PFSK-1 (cell line): ENCODE results near the gene MAPK8IP3.

Experiments used
- REST ChIP-seq, 2 experiments: IDR thresholded peaks; 2 replicates each; pipeline versions ENCODE4 v1.6.1 to v1.8.0; 2011 to 2012; ENCODE audit warnings: low read depth in 2 of 2, low read length in 2 of 2, control low read depth in 1 of 2, inconsistent platforms in 1 of 2, mild to moderate bottlenecking in 1 of 2, moderate library complexity in 1 of 2; ENCODE audit not compliant: insufficient read depth in 1 of 2
- SIN3A ChIP-seq: IDR thresholded peaks from 2 replicates; pipeline ENCODE4 v1.6.1; 2012; ENCODE audit warnings: mild to moderate bottlenecking, low read length, moderate library complexity, borderline replicate concordance; ENCODE audit not compliant: insufficient read depth
- TAF1 ChIP-seq: IDR thresholded peaks from 2 replicates; pipeline ENCODE4 v1.6.1; 2012; ENCODE audit warnings: low read length, control low read depth, borderline replicate concordance; ENCODE audit not compliant: insufficient read depth

DNA sequence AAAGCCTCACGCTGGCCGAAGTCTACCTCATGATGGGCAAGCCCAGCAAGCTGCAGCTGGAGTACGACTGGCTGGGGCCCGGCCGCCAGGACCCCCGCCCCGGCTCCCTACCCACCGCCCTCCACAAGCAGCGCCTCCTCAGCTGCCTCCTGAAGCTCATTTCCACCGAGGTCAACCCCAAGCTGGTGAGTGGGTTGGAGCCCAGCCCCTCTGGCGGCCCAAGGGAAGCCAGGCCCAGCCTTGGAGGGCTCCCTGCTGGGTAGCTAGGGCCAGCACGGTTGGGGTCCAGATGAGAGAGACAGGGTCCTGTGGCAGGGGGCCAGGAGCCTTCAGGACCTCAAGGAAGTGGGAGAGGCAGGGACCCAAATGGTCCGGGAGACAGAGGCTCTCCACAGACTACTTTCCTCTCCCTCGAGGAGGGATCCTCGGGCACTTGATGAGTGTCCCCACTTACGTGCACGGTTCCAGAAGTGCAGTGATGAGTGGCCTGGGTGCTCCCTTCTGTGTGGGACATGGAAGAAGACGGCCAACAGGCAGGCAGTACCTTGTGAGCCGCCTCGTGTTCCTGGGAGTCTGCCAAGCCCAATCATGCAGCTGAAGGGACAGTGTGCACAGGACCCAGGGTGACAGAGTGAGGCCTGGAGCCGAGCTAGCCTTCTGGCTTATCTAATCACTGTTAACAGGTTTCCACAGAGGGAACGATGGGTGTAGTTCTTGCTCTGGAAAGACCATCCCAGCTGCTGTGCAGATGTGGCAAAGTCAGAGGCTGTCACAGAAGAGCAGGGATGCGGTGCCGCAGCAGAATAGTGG is 49.0 kb upstream of the MAPK8IP3 start:
- TF ChIP-seq SIN3A (no peak), REST (IDR thresholded peaks at IDR 0.05; ENCODE audit: insufficient read depth in 1 of 2, low read depth in 2 of 2, low read length in 2 of 2) (no peak), TAF1 (no peak)
